Heart left ventricle (tissue), 13 donors: ENCODE measurements around the gene ZKSCAN7.

ENCODE experiments used
- CTCF ChIP-seq, 12 donors: fragments of 200-600 bp; sonication (generic) in 4 of 12; IDR thresholded peaks; one replicate each; pipeline versions ENCODE4 v1.5.0 to v1.8.0; 2018 to 2022; ENCODE audit warnings: antibody characterized with exemption in 12 of 12, mild to moderate bottlenecking in 5 of 12
- POLR2A ChIP-seq, 2 donors: fragments of 450-650 bp; IDR thresholded peaks; one replicate each; pipeline ENCODE4 v1.6.1; 2017; ENCODE audit warnings: antibody characterized with exemption in 2 of 2, mild to moderate bottlenecking in 2 of 2, moderate library complexity in 2 of 2
- donor health status: ischemic (EF 13 %, LVEDD 7.1; RV severe dilation, severe dysfunction).
- donor health status: DM: no; HTN: yes; CAD: no.
- donor health status: DM: no; HTN: no; CAD: no.
- donor health status: ischemic (EF 25% LVEDD 6.9; RV normal size, moderate dysfunction).
- donor health status: ischemic (EF 25% LVEDD 5.7; RV mildly dilated, moderate dysfunction).
- donor health status: ischemic (EF 35%, LVEDD 5.7; RV mildly dilated, moderate dysfunction).
- donor health status: nonischemic (EF 11% LVEDD 7.7; RV severe dilation, severe dysfunction).
- donor health status: DM: yes; HTN: yes; CAD: no.
- donor health status: PGD.
- donor health status: ischemic (EF 29% LVEDD 5.4; RV normal size, mild dysfunction).
- donor health status: nonischemic (EF 23%, LVEDD 6.1; RV moderate dilation, normal function).

- TF ChIP-seq CTCF (IDR thresholded peaks at IDR 0.05), result no peak
- no peak for TF ChIP-seq POLR2A (IDR thresholded peaks at IDR 0.05)
Measured at GRCh38 chr3:44612678-44613077, 57.7 kb downstream of the ZKSCAN7 start.
